Colon (tissue), 2 donors: ENCODE measurements around the gene ARL6IP6.
"Not testable (repeated sequence)": the region's sequence is repeated elsewhere in the genome, so short reads cannot be mapped to it uniquely, and the experiment has no call there.

Experiments used
- FAIRE-seq: peaks from 2 replicates; lab custom pipeline; 2012; peaks lifted over from hg19 to GRCh38; lab: Jason Lieb, UNC
- donor health status: control.
- donor health status: control.

ARL6IP6 gene

DNA sequence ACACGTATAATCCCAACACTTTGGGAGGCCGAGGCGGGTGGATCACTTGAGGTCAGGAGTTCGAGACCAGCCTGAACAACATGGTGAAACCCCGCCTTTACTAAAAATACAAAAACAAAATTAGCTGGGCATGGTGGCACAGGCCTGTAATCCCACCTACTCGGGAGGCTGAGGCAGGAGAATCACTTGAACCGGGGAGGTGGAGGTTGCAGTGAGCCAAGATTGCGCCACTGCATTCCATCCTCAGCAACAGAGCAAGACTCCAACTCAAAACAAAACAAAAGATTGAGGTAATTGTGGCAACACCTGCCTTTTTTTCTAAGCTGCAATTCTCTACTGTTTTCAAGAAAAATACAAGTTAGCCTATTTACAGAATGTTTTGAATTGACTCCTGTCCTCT is 4.2 kb downstream of the ARL6IP6 start:
- FAIRE-seq: not testable (repeated sequence)

DNA sequence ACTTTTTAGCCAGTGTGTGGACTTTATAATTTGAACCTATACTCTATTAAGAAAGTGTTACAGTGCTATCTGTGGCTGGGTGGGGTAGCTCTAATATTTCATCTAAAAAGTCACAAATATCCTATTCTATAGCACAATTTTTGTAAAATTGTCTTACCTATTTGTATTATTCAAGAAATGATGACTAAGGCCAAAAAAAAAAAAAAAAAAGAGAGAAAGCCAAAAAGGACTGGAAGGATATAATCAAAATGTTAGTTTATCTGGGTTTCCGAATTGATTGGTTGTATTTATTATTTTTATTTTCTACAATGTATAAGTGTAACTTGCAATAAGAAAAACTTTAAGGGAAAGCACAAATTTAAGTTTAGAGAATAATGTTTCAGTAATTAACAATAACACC is 5.5 kb downstream of the ARL6IP6 start:
- no peak for FAIRE-seq

DNA sequence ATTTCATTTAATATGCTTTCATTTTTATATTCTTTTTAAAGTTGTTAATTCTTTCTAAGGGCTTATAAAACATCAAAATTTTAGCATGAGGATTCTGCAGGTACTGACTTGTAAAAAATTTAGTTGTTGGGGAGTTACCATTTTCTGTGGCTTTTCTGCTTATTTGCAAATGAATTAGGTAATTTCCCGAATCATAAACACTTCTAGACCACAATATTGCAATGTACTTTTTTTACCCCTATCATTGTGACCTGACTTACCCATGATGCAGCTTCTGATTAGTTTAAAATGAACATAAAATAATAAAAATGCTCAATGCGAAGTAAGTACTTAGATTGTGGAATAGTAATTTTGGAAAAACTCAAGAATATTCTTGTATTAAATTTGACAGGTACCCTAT is 11.4 kb downstream of the ARL6IP6 start:
- FAIRE-seq: no peak

DNA sequence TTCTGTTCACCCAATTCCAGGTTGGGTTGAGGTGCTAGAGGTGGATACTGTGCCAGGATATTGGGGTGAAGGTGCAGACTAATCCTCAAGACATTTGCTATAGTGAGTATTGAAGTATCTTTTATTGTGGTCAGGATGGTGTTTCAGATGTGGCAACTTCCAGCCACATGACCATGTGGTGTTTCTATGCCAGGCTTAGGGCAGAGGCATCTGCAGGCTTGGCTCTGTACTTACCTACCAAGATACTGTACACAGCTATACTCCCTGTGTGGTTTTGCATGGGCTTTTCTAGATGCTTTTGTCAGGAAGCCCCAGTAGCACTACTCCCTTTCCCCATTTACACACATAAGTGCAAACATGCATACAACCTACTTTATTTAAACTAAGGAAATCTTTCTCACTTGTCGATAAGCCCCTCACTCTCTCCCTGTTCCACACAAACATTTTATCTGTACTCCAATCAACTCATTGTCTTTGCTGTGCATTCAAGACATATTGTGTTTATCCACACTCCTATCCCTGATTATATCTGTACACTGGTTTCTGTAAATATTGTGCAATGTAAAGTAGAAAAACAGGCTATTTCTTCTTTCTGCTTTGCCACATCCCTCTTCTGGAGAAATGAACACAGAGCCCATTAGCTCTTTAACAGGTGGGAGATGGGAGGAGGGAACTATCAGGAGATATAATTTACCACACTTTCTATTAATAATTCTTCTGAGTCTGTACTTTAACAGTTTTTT is 12.3 kb downstream of the ARL6IP6 start:
- no peak for FAIRE-seq

DNA sequence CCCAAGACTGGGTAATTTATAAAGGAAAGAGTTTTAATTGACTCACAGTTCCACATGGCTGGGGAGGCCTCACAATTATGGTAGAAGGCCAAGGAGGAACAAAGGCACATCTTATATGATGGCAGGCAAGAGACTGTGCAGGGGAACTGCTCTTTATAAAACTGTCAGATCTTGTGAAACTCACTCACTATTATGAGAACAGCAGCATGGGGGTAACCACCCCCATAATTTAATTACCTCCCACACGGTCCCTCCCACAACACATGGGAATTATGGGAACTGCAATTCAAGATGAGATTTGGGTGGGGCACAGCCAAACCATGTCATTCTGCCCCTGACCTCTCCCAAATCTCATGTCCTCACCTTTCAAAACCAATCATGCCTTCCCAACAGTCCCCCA is 19.1 kb downstream of the ARL6IP6 start:
- not testable (repeated sequence) for FAIRE-seq

DNA sequence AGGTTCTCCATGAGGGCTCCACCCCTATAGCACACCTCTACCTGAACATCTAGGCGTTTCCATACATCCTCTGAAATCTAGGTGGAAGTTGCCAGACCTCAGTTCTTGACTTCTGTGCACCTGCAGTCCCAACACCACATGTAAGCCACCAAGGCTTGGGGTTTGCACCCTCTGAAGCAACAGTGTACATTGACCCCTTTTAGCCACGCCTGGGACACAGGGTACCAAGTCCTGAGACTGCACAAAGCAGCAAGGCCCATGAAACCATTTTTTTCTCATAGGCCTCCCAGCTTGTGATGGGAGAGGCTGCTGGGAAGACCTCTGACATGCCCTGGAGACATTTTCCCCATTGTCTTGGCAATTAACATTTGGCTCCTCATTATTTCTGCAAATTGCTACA is 20.0 kb downstream of the ARL6IP6 start:
- no peak for FAIRE-seq

DNA sequence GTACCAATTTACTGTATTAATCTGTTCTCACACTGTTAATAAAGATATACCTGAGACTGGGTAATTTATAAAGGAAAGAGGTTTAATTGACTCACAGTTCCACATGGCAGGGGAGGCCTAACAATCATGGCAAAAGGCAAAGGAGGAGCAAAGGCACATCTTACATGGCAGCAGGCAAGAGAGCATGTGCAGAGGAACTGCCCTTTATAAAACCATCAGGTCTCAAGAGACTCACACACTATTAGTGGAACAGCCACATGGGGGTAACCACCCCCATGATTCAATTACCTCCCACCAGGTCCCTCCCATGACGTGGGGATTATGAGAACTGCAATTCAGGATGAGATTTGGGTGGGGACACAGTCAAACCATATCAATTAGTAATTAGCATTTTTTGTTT is 21.3 kb downstream of the ARL6IP6 start:
- not testable (repeated sequence) for FAIRE-seq

DNA sequence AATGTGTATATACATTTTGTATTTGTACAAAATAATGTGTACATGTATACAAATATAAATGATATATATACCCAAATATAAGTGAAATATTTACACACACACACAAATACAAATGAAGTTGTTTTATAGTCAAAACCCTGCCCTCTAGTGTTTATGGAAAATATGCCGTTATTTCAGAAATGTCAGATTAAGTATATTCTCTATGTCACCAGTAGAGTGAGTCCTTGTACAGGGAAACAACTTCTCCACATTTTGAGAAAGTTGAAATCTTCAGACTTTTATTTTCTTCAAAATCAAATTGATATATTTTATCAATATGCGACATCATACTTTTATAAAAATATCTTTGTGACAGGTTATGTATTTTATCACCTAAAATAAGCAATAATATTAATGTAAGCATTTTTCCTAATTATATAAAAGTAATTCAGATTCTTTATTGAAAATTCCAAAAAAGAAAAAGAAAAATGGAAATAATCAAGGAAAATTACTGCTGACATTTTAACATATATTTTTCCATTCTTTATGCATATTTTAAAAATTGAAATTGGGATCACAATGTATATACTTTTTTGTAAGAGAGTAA is 22.4 kb downstream of the ARL6IP6 start:
- peak; percentile 93 for FAIRE-seq

DNA sequence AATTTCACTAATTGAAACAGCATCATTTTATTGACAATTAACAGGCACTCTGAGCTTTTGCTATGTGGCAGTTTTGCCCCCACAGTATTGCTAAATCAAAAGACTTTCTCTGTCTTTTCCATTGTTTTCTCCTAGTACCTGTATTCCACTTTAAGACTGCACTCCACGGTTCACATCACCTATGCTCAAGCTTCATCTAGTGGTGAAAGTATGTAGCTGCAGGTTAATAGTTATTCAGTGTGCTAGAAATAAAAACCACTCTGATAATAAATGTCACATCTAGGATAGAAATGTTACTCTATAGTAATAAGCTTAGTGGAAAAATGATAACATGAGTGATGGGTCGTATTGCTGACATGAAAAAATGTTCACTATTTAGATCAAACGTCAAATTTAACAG is 24.6 kb downstream of the ARL6IP6 start:
- no peak for FAIRE-seq

DNA sequence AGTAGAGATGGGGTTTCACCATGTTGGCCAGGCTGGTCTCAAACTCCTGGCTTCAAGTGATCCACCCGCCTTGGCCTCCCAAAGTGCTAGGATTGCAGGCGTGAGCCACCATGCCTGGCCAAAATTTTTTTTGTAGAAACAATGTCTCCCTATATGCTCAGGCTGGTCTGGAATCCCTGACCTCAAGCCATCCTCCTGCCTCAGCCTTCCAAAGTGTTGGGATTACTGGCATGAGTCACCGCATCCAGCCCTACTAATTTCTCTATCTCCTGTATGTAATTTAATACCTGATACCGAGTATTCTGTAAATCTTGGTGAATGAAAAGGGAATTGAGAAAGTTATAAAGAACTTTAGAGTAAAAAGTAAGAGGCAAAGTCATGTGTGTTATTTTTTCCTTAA is 29.3 kb downstream of the ARL6IP6 start:
- FAIRE-seq: not testable (repeated sequence)

DNA sequence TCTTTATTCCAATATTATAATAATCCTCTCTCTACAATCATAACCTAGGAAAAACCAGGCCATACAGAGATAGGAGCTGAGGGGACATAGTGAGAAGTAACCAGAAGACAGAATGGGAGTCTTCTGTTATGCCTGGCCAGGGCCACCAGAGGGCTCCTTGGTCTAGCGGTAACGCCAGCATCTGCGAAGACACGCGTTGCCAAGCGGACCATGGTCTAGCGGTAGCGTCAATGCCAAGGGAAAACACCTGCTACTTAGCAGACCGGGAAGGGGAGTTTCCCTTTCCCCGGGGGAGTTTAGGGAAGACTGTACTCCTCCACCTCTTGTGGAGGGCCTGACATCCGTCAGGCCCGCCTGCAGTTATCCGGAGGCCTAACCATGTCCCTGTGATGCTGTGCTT is 36.6 kb downstream of the ARL6IP6 start:
- FAIRE-seq: no peak

DNA sequence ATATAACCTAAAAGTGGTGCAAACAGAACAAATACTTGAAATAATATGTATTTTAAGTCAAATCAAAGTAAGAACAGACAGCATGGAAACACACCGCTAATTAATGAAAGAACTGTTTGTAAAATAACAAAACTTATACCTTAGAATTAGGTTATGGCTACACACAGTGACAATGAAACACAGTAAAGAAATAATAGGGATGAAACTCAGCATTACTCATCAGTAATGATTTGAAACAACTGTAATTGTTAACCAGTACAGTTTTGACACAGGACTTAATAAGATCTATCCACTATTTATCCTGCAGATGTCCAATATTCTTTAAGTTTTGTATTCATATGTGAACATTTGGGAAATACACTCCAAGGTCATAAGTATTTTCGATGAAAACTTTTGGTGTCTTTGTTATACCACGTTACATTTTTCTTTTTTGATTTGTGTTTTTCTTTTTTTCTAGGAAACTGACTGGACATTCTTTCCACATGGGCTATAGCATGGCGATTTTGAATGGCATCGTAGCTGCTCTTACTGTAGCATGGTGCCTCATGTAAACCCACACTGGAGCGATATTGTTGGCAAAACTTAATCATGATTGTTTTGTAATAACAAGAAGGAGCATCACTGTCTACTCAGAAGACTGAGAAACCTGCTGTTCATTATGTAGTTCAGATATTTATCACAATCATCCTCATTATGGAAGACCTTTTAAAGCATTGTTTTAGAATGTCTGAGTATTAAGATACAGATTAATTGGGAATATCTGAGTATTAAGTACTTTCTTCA is 41.1 kb downstream of the ARL6IP6 start:
- FAIRE-seq: no peak

DNA sequence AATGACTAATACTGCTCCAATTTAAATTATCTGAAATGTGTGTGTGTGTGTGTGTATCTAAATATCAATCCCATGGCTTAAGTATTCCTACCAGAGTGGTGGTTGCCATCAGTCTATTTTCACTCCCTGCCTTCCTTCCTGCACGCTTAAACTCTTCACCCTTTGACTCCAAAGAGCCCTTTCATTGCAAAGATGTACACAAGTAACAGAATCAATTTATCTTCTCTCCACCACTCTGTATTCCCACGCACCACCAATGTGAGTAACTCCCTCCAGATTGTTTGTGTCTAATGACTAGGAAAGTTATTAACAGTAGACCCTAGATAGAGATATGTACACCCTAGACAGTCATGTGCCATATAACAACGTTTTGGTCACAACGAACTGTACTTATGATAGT is 42.8 kb downstream of the ARL6IP6 start:
- no peak for FAIRE-seq

DNA sequence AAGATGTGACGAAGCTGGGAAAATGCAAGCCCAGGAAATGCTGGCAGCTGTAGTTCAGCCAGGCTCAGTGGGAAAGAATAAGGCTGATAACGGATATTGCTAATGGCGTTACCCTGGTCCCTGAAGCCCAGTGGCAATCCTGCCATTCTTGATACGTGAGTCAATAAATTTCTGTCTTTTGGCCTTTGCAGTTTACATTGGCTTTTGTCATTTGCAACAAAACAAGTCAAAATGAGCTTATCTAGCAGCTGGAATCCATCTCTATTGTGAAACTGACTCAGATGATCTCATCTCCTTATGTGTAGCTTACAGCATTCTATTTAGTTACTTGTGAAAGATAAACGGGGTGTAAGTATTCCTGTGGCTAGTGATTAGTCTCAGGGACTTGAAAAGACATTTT is 43.8 kb downstream of the ARL6IP6 start:
- FAIRE-seq: no peak

DNA sequence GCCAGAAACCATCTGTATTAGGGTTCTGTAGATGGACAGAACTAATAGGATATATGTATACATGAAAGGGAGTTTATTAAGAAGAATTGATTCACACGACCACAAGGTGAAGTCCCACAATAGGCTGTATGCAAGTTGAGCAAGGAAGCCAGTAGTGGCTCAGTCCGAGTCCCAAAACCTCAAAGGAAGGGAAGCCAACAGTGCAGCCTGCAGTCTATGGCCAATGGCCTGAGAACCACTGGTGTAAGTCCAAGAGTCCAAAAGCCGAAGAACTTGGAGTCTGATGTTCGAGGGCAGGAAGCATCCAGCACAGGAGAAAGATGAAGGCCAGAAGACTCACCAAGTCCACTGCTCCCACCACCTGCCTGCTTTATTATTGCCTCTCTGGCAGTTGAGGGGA is 44.8 kb downstream of the ARL6IP6 start:
- FAIRE-seq: not testable (repeated sequence)

DNA sequence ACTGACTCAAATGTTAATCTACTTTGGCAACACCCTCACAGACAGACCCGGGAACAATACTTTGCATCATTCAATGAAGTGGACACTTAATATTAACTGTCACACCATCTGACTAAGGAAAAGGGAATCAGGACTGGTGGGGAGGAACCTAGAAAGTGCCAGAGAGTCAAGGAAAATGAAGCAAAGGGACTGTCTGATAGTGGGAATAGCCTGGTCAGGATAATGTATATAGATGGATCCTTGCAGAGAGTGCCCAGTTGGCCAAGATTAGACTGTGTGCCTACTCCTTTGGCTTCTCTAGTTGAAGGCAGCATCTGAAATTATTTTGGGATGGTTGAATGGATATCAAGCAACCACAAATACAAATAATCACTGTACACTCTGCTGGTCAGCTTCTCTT is 45.2 kb downstream of the ARL6IP6 start:
- FAIRE-seq: no peak

DNA sequence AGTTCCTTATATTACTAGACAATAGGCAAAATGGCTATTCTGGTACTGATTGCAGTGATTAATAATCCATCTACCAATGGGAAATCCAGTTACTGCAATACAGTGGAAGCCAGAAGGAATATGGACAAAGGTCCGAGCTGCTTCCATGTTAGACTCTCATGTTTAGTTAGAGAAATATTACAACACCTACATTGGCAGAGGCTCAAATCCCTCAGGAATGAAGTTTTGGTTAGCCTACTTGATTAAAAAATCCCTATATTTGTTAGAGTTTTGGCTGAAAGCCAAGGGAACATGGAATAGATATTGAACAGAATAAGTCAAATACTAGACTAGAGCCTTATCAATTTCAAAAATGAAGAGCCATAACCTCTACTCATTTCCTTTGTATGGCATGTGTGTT is 48.5 kb downstream of the ARL6IP6 start:
- FAIRE-seq: no peak

DNA sequence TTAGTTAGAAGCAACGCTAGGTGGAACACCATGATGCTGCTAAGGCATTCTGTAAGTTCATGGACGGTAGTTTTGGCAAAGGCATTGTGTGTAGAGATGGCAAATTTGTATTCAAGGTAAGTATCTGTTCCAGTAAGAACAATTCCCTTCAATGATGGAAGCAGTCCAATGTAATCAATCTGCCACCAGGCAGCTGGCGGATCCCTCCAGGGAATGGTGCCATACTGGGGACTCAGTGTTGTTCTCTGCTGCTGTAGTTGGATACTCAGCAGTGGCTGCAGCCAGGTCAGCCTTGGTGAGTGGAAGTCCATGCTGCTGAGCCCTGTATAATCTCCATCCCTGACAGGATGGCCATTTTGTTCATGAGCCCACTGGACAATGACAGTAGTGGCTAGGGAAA is 62.8 kb downstream of the ARL6IP6 start:
- no peak for FAIRE-seq

DNA sequence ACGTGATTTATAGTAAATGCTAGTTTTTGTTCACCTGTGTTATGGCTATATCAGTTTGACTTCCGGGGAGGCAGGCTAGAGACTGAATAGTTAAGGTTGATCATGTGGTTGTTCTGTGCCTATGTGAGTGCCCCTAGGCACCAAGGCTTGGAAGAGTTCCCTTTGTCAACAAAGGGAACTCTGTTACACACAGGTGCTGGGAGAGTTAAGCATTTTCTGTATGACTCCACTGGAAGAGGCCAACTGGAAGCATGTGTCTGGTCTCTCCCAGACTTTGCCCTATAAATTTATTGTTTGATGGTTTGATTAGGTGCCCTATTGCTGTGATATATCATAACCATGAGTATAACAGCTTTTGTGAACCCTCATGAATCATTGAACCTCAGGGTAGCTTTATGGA is 63.8 kb downstream of the ARL6IP6 start:
- FAIRE-seq: no peak

DNA sequence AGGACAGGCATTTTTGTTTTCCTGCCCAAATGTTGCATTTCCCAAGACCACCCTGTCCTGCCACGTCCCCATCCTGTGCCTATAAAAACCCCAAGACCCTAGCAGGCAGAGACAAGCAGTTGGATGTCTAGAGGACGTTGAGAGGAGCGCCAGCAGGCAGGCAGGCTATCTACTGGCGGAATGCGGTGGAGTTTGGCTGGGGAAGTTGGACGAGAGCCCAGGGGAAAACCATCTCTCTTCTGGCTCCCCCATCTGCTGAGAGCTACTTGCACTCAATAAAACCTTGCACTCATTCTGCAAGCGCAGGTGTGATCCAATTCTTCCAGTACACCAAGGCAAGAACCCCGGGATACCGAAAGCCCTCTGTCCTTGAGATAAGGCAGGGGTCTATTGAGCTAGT is 72.5 kb downstream of the ARL6IP6 start:
- FAIRE-seq: no peak

DNA sequence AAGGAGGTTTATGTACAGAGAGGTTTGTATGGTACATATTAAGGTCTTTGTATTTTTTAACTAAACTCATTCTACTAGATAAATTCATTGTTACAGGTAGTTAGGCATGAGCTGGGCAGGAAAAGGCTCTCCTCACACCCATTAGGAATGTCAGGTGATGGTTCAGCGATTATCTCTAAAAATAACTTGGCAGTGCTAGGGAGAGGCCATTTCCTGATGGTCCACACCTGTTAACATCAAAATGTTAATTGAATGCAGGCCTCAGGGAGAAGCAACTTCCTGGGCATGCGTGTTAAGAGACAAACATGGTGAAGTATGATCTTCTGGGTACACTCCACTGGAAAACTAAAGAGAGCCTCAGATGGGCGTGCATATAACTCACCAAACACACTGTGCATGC is 73.6 kb downstream of the ARL6IP6 start:
- no peak for FAIRE-seq

DNA sequence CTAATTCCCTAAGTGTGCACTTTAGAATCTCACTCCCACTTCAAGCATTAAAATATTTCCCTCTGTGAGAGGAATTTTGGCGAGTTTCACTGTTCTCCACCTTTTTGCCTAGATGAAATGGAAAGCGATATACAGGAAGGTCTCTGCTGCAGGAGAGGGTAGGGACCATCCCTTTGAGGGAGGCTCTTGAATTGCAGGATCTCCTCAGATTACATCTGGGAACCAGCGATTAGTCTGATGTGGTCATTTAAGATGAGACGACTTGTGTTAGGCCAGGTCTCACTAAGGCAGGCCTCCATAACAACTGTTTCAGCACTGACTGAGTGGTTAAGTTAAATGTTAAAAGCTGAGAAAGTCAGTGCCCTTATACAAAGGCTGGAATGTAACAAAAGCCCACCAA is 74.6 kb downstream of the ARL6IP6 start:
- FAIRE-seq: no peak

DNA sequence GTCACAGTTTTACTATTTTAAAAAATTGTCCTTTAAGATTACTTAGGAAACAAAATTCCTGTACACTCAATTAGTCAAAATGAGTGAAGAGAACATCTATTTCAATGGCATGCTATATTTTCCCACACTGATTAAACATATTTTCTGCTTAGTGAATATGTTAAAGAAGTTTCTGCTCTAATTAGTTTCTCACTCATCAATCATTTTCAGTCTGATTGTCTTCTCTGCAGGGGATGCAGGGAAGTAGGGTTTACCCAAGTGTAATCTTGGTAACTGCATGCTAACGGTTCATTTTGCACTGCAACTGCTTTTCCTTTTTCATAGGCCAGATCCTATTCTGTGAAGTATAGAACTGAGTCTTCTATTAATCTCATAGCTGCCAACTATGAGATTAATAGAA is 78.5 kb downstream of the ARL6IP6 start:
- no peak for FAIRE-seq
